KMS-11 (cell line): ENCODE results near the gene STON2.
"Not testable (repeated sequence)": the region's sequence is repeated elsewhere in the genome, so short reads cannot be mapped to it uniquely, and the experiment has no call there.

ENCODE experiments used
- H2AFZ ChIP-seq: fragments of 200-600 bp; sonication (generic); 2 replicates; pipeline ENCODE4 v1.6.1; 2016; ENCODE audit warnings: antibody characterized with exemption, mixed run types, low read depth
- H3K27ac ChIP-seq: fragments of 200-600 bp; sonication (generic); 2 replicates; pipeline ENCODE4 v1.6.1; 2016; ENCODE audit warnings: mild to moderate bottlenecking, mixed run types
- H3K27me3 ChIP-seq: fragments of 200-600 bp; sonication (generic); 2 replicates; pipeline ENCODE4 v1.6.1; 2017; ENCODE audit warnings: mild to moderate bottlenecking, low read depth, mixed run types, moderate library complexity; ENCODE audit not compliant: insufficient read depth
- H3K36me3 ChIP-seq: fragments of 200-600 bp; sonication (generic); 2 replicates; pipeline ENCODE4 v1.6.1; 2017; ENCODE audit warnings: mild to moderate bottlenecking, mixed run types; ENCODE audit not compliant: insufficient read depth
- H3K4me1 ChIP-seq: fragments of 200-600 bp; sonication (generic); 2 replicates; pipeline ENCODE4 v1.6.1; 2016; ENCODE audit warnings: mild to moderate bottlenecking, low read depth, mixed run types; ENCODE audit not compliant: poor library complexity, severe bottlenecking
- H3K4me2 ChIP-seq: fragments of 200-600 bp; sonication (generic); 2 replicates; pipeline ENCODE4 v1.7.0; 2016; ENCODE audit warnings: mild to moderate bottlenecking, mixed run types
- H3K4me3 ChIP-seq: fragments of 200-600 bp; sonication (generic); IDR thresholded peaks from 2 replicates; pipeline ENCODE4 v1.6.1; 2017; ENCODE audit warnings: low read depth, low read length, mixed read lengths; ENCODE audit not compliant: insufficient read depth
- H3K79me2 ChIP-seq: fragments of 200-600 bp; sonication (generic); 2 replicates; pipeline ENCODE4 v1.6.1; 2016; ENCODE audit warnings: low read depth, mixed run types; ENCODE audit not compliant: insufficient read depth
- H3K9ac ChIP-seq: fragments of 200-600 bp; sonication (generic); 2 replicates; pipeline ENCODE4 v1.6.1; 2016; ENCODE audit warnings: mild to moderate bottlenecking, mixed run types
- H4K20me1 ChIP-seq: fragments of 200-600 bp; sonication (generic); 2 replicates; pipeline ENCODE4 v1.6.1; 2016; ENCODE audit warnings: mild to moderate bottlenecking, mixed run types; ENCODE audit not compliant: insufficient read depth
- TF ChIP-seq, protein P1 (sequence below): fragments of 200-600 bp; sonication (generic); conservative IDR thresholded peaks from 2 replicates; pipeline ENCODE4 v1.6.1; 2017; ENCODE audit warnings: low read depth, mild to moderate bottlenecking, antibody characterized with exemption, low read length, moderate library complexity, mixed read lengths

Gene STON2

DNA sequence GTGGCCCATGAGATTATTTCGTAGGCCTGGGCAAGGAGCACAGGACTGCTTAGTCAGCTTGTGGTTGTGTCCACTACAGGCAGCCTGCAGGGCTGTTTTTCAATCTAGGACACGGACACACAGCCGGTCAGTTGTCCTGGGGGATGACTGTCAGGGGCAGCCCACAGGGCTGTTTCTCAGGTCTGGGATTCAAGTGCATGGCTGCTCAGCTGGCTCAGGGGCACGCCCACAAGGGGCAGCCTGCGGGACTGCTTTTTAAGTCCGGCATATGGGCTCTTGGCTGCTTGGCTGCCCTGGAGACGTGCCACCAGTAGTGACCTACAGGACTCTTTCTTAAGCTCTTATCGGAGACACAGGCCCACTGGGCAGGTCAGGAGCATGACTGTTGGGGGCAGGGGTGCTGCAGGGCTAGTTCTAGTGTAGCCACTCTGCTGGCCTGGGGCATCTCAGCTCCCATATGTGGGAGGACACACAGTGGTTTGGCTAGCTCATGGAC lies 152.8 kb downstream of the STON2 start:
- no peaks in the 10 kb centered on the region for H3K36me3 ChIP-seq
- H3K79me2 ChIP-seq, result no peaks in the 10 kb centered on the region
- no peak overlapping the region for H3K27ac ChIP-seq
- H3K27me3 ChIP-seq, result no peaks in the 10 kb centered on the region
- TF ChIP-seq, protein P1, sequence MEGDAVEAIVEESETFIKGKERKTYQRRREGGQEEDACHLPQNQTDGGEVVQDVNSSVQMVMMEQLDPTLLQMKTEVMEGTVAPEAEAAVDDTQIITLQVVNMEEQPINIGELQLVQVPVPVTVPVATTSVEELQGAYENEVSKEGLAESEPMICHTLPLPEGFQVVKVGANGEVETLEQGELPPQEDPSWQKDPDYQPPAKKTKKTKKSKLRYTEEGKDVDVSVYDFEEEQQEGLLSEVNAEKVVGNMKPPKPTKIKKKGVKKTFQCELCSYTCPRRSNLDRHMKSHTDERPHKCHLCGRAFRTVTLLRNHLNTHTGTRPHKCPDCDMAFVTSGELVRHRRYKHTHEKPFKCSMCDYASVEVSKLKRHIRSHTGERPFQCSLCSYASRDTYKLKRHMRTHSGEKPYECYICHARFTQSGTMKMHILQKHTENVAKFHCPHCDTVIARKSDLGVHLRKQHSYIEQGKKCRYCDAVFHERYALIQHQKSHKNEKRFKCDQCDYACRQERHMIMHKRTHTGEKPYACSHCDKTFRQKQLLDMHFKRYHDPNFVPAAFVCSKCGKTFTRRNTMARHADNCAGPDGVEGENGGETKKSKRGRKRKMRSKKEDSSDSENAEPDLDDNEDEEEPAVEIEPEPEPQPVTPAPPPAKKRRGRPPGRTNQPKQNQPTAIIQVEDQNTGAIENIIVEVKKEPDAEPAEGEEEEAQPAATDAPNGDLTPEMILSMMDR, result no peak
- no peak overlapping the region for H3K9ac ChIP-seq
- no peaks in the 10 kb centered on the region for H4K20me1 ChIP-seq
- no peak overlapping the region for H2AFZ ChIP-seq
- no peak overlapping the region for H3K4me3 ChIP-seq
- H3K4me2 ChIP-seq, result no peak overlapping the region
- H3K4me1 ChIP-seq, result no peaks in the 10 kb centered on the region

DNA sequence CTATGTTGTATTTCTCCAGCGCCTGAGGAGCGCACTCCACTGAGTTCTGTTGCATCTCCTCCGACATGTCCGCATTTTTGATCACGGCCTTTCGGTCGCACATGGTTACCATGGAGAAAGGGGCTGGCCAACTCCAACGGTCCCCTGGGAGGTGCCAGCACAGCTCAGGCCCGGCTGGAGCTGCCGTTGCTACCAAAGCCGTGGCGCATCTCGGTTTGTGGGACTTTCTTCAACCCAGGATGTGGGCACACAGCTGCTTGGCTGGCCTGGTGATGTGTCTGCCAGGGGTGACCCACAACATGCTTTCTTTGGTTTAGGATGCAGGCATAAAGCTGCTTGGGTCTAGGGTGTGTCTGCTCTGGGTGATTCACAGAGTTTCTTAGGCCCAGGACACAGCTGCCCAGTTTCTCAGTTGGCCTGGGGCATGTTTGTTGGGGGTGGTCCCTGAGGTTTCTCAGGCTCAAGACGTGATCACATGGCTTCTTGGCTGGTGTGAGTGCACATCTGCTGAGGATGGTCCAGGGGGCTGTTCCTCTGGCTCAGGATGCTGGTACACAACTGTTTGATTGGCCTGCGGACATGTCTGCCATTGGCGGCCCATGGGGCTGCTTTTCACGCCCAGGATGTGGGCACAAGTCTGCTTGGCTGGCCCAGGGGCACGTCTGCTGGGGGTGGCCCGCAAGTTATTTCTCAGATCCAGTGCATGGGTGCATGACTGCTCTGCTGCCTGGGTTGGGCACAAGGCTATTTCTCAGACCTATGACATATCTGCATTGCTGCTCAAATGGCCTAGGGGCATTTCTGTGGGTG lies 153.5 kb downstream of the STON2 start:
- H3K27me3 ChIP-seq, result no peaks in the 10 kb centered on the region
- H3K9ac ChIP-seq, result no peak overlapping the region
- no peaks in the 10 kb centered on the region for H4K20me1 ChIP-seq
- H2AFZ ChIP-seq, result no peak overlapping the region
- no peaks in the 10 kb centered on the region for H3K4me1 ChIP-seq
- H3K79me2 ChIP-seq, result no peaks in the 10 kb centered on the region
- H3K4me3 ChIP-seq, result no peak overlapping the region
- no peak overlapping the region for H3K27ac ChIP-seq
- no peak overlapping the region for H3K4me2 ChIP-seq
- TF ChIP-seq, protein P1, result no peak
- no peaks in the 10 kb centered on the region for H3K36me3 ChIP-seq

DNA sequence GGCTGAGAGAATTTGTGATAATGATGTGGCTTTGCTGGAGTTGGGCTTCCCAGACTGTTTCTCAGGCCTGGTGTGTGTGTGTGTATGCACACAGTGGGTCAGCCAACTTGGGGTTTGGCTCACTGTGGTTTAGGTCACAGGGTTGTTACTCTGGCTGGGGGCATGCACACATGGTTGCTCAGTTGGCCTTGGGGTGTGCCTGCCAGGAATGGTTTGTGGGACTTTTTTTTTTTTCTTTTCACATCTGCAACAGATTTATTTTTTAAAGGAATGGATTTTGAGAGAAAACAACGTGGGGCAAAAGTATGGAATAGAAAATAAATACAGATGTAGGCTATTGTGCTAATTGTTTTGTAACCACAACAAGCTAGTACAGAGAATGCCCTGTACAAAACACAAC lies 154.4 kb downstream of the STON2 start:
- no peak overlapping the region for H3K9ac ChIP-seq
- H3K4me1 ChIP-seq, result no peaks in the 10 kb centered on the region
- H2AFZ ChIP-seq, result no peak overlapping the region
- H3K27ac ChIP-seq, result no peak overlapping the region
- H3K27me3 ChIP-seq, result no peaks in the 10 kb centered on the region
- H3K4me3 ChIP-seq, result no peak overlapping the region
- no peaks in the 10 kb centered on the region for H4K20me1 ChIP-seq
- H3K36me3 ChIP-seq, result no peaks in the 10 kb centered on the region
- TF ChIP-seq, protein P1, result no peak
- H3K4me2 ChIP-seq, result no peak overlapping the region
- no peaks in the 10 kb centered on the region for H3K79me2 ChIP-seq

DNA sequence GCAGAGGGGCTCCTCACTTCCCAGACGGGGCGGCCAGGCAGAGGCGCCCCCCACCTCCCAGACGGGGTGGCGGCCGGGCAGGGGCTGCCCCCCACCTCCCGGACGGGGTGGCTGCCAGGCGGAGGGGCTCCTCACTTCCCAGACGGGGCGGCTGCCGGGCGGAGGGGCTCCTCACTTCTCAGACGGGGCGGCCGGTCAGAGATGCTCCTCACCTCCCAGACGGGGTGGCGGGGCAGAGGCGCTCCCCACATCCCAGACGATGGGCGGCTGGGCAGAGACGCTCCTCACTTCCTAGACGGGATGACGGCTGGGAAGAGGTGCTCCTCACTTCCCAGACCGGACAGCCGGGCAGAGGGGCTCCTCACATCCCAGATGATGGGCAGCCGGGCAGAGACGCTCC lies 155.7 kb downstream of the STON2 start:
- H3K4me1 ChIP-seq, H4K20me1 ChIP-seq, H3K9ac ChIP-seq, H3K36me3 ChIP-seq, H3K79me2 ChIP-seq, H3K4me3 ChIP-seq, H3K4me2 ChIP-seq, H2AFZ ChIP-seq, H3K27ac ChIP-seq, H3K27me3 ChIP-seq: not testable (repeated sequence)

DNA sequence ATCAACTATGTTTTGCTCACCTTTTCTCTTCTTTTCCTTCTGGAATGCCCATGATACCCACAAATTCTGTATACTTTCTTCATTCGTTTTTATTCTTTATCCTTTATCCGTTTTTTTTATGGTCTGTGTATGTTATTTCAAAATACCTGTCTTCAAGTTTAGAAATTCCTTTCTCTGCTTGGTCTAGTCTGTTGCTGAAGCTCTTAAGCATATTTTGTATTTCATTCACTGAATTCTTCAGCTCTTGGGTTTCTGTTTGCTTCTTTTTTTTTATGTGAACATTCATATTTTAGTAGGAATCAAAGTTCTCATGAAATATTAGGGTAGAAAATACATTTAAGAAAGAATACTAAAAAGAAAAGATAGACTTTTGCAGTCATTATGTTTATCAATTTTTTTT lies 156.6 kb downstream of the STON2 start:
- Histone ChIP-seq H3K4me1 (no peaks in the 10 kb centered on the region), H4K20me1 (no peaks in the 10 kb centered on the region), H3K27ac (no peak overlapping the region), H2AFZ (no peak overlapping the region), H3K4me2 (no peak overlapping the region), H3K27me3 (no peaks in the 10 kb centered on the region), H3K4me3 (no peak overlapping the region), H3K79me2 (no peaks in the 10 kb centered on the region), H3K9ac (no peak overlapping the region), H3K36me3 (no peaks in the 10 kb centered on the region)
- TF ChIP-seq, protein P1, result no peak

DNA sequence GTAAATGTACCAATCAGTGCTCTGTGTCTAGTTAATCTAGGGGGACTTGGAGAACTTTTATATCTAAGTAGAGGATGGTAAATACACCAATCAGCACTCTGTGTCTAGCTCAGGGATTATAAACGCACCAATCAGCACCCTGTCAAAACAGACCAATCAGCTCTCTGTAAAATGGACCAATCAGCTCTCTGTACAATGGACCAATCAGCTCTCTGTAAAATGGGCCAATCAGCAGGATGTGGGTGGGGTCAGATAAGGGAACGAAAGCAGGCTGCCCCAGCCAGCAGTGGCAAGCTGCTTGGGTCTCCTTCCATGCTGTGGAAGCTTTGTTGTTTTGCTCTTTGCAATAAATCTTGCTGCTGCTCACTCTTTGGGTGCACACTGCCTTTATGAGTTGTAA lies 163.3 kb downstream of the STON2 start:
- H4K20me1 ChIP-seq, H3K4me3 ChIP-seq, H3K36me3 ChIP-seq, H3K27ac ChIP-seq, H3K79me2 ChIP-seq, H3K27me3 ChIP-seq, H3K9ac ChIP-seq, H2AFZ ChIP-seq, H3K4me2 ChIP-seq, H3K4me1 ChIP-seq: not testable (repeated sequence)
